HCT116 (cell line): ENCODE data around the gene LSM7. TPM values are rescaled to one million over a fixed set of nuclear protein-coding genes. Genes with fewer than 3 reads are reported as not detected.

ENCODE experiments used
- ATAC-seq: fragments of 200-7000 bp; cut with Tn5 transposase; 2 replicates; pipeline ENCODE4 v1.9.1; 2020; ENCODE audit warnings: mild to moderate bottlenecking, moderate library complexity
- BruUV-seq: library from RNA; stranded (reverse); fragments of 400-500 nt; replicated peaks from 2 replicates; lab custom pipeline; 2021; lab: Mats Ljungman, UMichigan
- CTCF ChIA-PET: fragments of 300-600 bp; sonication (Branson Sonifier 250); formaldehyde crosslinking; loops from one replicate; lab custom pipeline; 2021; ENCODE audit warnings: antibody characterized with exemption; lab: Charles Lee
- POLR2A ChIA-PET: fragments of 300-600, 350-600 bp; sonication (Branson Sonifier 250); formaldehyde crosslinking; loops from one replicate; lab custom pipeline; 2021; ENCODE audit warnings: antibody characterized with exemption; lab: Charles Lee
- RAD21 ChIA-PET, 2 experiments: fragments of 300-600 bp; sonication (Branson Sonifier 250); formaldehyde crosslinking; loops; one replicate each; lab custom pipeline; 2023; ENCODE audit warnings: low total read pairs in 2 of 2; ENCODE audit not compliant: uncharacterized antibody in 2 of 2, unreplicated experiment in 2 of 2, low non-redundant PET in 1 of 2; lab: Charles Lee
- DNase-seq: peaks from one replicate; pipeline ENCODE4 v3.0.0-alpha.2; 2010; ENCODE audit warnings: low read depth, low spot score
- H2AFZ ChIP-seq: fragments of 200-600 bp; shearing (Covaris generic), sonication (generic); 2 replicates; pipeline ENCODE4 v1.6.1; 2017; ENCODE audit warnings: low read depth, mixed run types, mixed read lengths, antibody characterized with exemption, low read length; ENCODE audit not compliant: poor library complexity, severe bottlenecking
- H3K27ac ChIP-seq: 2 replicates; pipeline ENCODE4 v1.5.1; 2012; ENCODE audit warnings: low read depth, low read length
- H3K27me3 ChIP-seq: fragments of 200-600 bp; sonication (generic); 2 replicates; pipeline ENCODE4 v1.6.1; 2016; ENCODE audit warnings: mixed run types, low read length, mixed read lengths; ENCODE audit not compliant: insufficient read depth
- H3K36me3 ChIP-seq, 2 experiments: fragments of 200-500 bp in 1 of 2; fragments of 200-600 bp in 1 of 2; sonication (Bioruptor generic) in 1 of 2; sonication (generic) in 1 of 2; 2 replicates each; pipeline versions ENCODE4 v1.5.1 to v1.6.1; 2014 to 2016; ENCODE audit warnings: low read length in 2 of 2, inconsistent platforms in 1 of 2, mixed read lengths in 1 of 2, mixed run types in 1 of 2; ENCODE audit not compliant: insufficient read depth in 2 of 2, control insufficient read depth in 1 of 2
- H3K4me1 ChIP-seq, 2 experiments: fragments of 200-600 bp in 1 of 2; sonication (generic) in 1 of 2; 2 replicates each; pipeline versions ENCODE4 v1.5.1 to v1.6.1; 2012 to 2017; ENCODE audit warnings: low read length in 2 of 2, inconsistent platforms in 1 of 2, mild to moderate bottlenecking in 1 of 2, mixed read lengths in 1 of 2, mixed run types in 1 of 2, moderate library complexity in 1 of 2; ENCODE audit not compliant: insufficient read depth in 2 of 2, control insufficient read depth in 1 of 2
- H3K4me2 ChIP-seq: fragments of 200-600 bp; sonication (generic); 2 replicates; pipeline ENCODE4 v1.6.1; 2017; ENCODE audit warnings: mixed run types, low read length, mixed read lengths
- H3K4me3 ChIP-seq, 2 experiments: fragments of 200-600 bp in 1 of 2; sonication (generic) in 1 of 2; replicated peaks in 1 of 2; 2 replicates each; pipeline ENCODE4 v1.5.1; 2011 to 2016; ENCODE audit warnings: low read length in 2 of 2, control low read depth in 1 of 2, low read depth in 1 of 2, mild to moderate bottlenecking in 1 of 2, mixed read lengths in 1 of 2, mixed run types in 1 of 2
- H3K79me2 ChIP-seq: fragments of 200-600 bp; sonication (generic); 2 replicates; pipeline ENCODE4 v1.6.1; 2017; ENCODE audit warnings: mild to moderate bottlenecking, mixed run types, low read length, moderate library complexity, mixed read lengths; ENCODE audit not compliant: insufficient read depth
- H3K9ac ChIP-seq: fragments of 200-600 bp; sonication (generic); 2 replicates; pipeline ENCODE4 v1.6.1; 2016; ENCODE audit warnings: low read length, mixed read lengths
- H3K9me2 ChIP-seq: fragments of 200-600 bp; sonication (generic), shearing (Covaris generic); 2 replicates; pipeline ENCODE4 v1.6.1; 2017; ENCODE audit warnings: mixed run types, mild to moderate bottlenecking, moderate library complexity; ENCODE audit not compliant: insufficient read depth
- H3K9me3 ChIP-seq, 2 experiments: fragments of 200-500 bp in 1 of 2; fragments of 200-600 bp in 1 of 2; sonication (Bioruptor generic) in 1 of 2; sonication (generic) in 1 of 2; 2 replicates each; pipeline ENCODE4 v1.6.1; 2014 to 2017; ENCODE audit warnings: low read length in 2 of 2, mixed read lengths in 2 of 2, inconsistent platforms in 1 of 2, low read depth in 1 of 2, mild to moderate bottlenecking in 1 of 2, mixed run types in 1 of 2, moderate library complexity in 1 of 2; ENCODE audit not compliant: control insufficient read depth in 1 of 2, insufficient read depth in 1 of 2
- H4K20me1 ChIP-seq: fragments of 200-600 bp; sonication (generic), shearing (Covaris generic); 2 replicates; pipeline ENCODE4 v1.6.1; 2017; ENCODE audit warnings: mixed run types, mild to moderate bottlenecking, moderate library complexity; ENCODE audit not compliant: insufficient read depth
- CBX3 ChIP-seq: IDR thresholded peaks from 2 replicates; pipeline ENCODE4 v1.6.1; 2012; ENCODE audit warnings: low read depth
- CEBPB ChIP-seq: IDR thresholded peaks from 2 replicates; pipeline ENCODE4 v1.6.1; 2012; ENCODE audit warnings: low read depth
- ELF1 ChIP-seq: IDR thresholded peaks from 2 replicates; pipeline ENCODE4 v1.6.1; 2012; ENCODE audit warnings: low read depth, borderline replicate concordance
- EZH2 ChIP-seq: fragments of 200-600 bp; sonication (generic); IDR thresholded peaks from 2 replicates; pipeline ENCODE4 v1.6.1; 2017; ENCODE audit warnings: antibody characterized with exemption, mixed run types
- EZH2phosphoT487 ChIP-seq: fragments of 200-600 bp; IDR thresholded peaks from 2 replicates; pipeline ENCODE4 v1.6.1; 2018; ENCODE audit warnings: antibody characterized with exemption, borderline replicate concordance
- JUND ChIP-seq: IDR thresholded peaks from 2 replicates; pipeline ENCODE4 v1.6.1; 2012
- POLR2AphosphoS5 ChIP-seq: IDR thresholded peaks from 2 replicates; pipeline ENCODE4 v1.6.1; 2011; ENCODE audit warnings: mild to moderate bottlenecking, low read depth, low read length, moderate library complexity
- RAD21 ChIP-seq: IDR thresholded peaks from 2 replicates; pipeline ENCODE4 v1.6.1; 2012; ENCODE audit warnings: low read depth, mild to moderate bottlenecking
- SIN3A ChIP-seq: IDR thresholded peaks from 2 replicates; pipeline ENCODE4 v1.6.1; 2012; ENCODE audit warnings: low read depth
- SP1 ChIP-seq: IDR thresholded peaks from 2 replicates; pipeline ENCODE4 v1.6.1; 2012; ENCODE audit warnings: low read depth
- SRF ChIP-seq: IDR thresholded peaks from 2 replicates; pipeline ENCODE4 v1.6.1; 2012; ENCODE audit warnings: low read depth
- TCF7L2 ChIP-seq: IDR thresholded peaks from 2 replicates; pipeline ENCODE4 v1.7.0; 2011; ENCODE audit warnings: borderline replicate concordance, inconsistent platforms; ENCODE audit not compliant: insufficient read depth, insufficient read length; ENCODE audit errors: extremely low read depth
- ZFX ChIP-seq: fragments of 450-650 bp; IDR thresholded peaks from 2 replicates; pipeline ENCODE4 v1.6.1; 2017
- ZNF274 ChIP-seq: fragments of 200-500 bp; sonication (Bioruptor generic); IDR thresholded peaks from 2 replicates; pipeline ENCODE4 v1.6.1; 2014; ENCODE audit warnings: mild to moderate bottlenecking, low read depth, low read length, inconsistent platforms
- intact Hi-C: fragments of 100-400 bp; cut with micrococcal nuclease; formaldehyde crosslinking; loops from 2 replicates; pipeline ENCODE4 v1.10.0; 2022
- total RNA-seq: library from RNA; stranded (reverse); gene quantifications from one replicate; pipeline ENCODE4 v1.2.1, GENCODE V29; 2021; ENCODE audit not compliant: unreplicated experiment
- TF ChIP-seq, protein P1 (sequence below): IDR thresholded peaks from 2 replicates; pipeline ENCODE4 v1.6.1; 2012
- TF ChIP-seq, protein P2 (sequence below), 3 experiments: fragments of 200-600 bp in 1 of 3; sonication (generic) in 1 of 3; IDR thresholded peaks in 2 of 3; conservative IDR thresholded peaks in 1 of 3; 2 replicates each; pipeline ENCODE4 v1.5.1; 2012 to 2017; ENCODE audit warnings: low read depth in 2 of 3, low read length in 2 of 3, antibody characterized with exemption in 1 of 3, borderline replicate concordance in 1 of 3, control low read depth in 1 of 3, mild to moderate bottlenecking in 1 of 3, mixed read lengths in 1 of 3, mixed run types in 1 of 3, moderate library complexity in 1 of 3; ENCODE audit not compliant: insufficient read depth in 1 of 3
- TF ChIP-seq, protein P3 (sequence below): IDR thresholded peaks from 2 replicates; pipeline ENCODE4 v1.6.1; 2012
- TF ChIP-seq, protein P4 (sequence below): IDR thresholded peaks from 2 replicates; pipeline ENCODE4 v1.6.1; 2011; ENCODE audit warnings: mild to moderate bottlenecking, low read length, moderate library complexity; ENCODE audit not compliant: insufficient replicate concordance; ENCODE audit errors: extremely low read depth

LSM7 gene
- total RNA-seq, 1 experiment from 2014 or later: 190 TPM

DNA sequence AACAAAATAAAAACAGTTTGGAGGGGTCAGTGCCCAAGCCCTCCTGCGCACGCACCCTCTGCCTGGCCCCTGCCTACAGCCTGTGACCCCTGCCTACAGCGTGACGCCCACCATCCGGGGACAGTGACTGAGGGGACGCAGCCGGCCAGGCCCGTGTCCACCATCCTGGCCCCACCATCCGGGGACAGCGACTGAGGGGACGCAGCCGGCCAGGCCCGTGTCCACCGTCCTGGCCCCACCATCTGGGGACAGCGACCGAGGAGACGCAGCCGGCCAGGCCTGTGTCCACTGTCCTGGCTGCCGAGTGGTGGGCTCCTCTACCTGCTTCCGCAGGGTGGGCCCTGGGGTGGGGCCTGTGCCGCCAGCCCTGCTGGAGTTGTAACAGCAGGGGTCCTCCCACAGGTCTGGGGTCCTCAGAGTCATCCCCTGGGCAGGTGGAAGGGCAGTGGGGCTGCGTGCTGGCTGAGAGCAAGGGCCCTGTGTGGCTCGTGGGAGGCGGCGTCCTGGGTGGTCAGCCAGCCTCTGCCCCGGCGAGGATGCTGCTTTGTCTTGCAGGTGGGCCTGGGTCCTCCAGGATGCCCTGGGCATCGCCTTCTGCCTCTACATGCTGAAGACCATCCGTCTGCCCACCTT is 14.4 kb upstream of the LSM7 start:
- TF ChIP-seq ZFX (no peak), SRF (no peak), SIN3A (no peak), CEBPB (no peak), CBX3 (no peak), ELF1 (no peak), SP1 (no peak), TCF7L2 (no peak), EZH2phosphoT487 (no peak), RAD21 (no peak), ZNF274 (no peak), JUND (no peak), POLR2AphosphoS5 (no peak), EZH2 (no peak)
- TF ChIP-seq, protein P1, sequence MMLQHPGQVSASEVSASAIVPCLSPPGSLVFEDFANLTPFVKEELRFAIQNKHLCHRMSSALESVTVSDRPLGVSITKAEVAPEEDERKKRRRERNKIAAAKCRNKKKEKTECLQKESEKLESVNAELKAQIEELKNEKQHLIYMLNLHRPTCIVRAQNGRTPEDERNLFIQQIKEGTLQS: no peak
- TF ChIP-seq, protein P2, sequence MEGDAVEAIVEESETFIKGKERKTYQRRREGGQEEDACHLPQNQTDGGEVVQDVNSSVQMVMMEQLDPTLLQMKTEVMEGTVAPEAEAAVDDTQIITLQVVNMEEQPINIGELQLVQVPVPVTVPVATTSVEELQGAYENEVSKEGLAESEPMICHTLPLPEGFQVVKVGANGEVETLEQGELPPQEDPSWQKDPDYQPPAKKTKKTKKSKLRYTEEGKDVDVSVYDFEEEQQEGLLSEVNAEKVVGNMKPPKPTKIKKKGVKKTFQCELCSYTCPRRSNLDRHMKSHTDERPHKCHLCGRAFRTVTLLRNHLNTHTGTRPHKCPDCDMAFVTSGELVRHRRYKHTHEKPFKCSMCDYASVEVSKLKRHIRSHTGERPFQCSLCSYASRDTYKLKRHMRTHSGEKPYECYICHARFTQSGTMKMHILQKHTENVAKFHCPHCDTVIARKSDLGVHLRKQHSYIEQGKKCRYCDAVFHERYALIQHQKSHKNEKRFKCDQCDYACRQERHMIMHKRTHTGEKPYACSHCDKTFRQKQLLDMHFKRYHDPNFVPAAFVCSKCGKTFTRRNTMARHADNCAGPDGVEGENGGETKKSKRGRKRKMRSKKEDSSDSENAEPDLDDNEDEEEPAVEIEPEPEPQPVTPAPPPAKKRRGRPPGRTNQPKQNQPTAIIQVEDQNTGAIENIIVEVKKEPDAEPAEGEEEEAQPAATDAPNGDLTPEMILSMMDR (IDR thresholded peaks at IDR 0.05 in 2 of 3, conservative IDR thresholded peaks at IDR 0.05 in 1 of 3; ENCODE audit: borderline replicate concordance in 1 of 3, insufficient read depth in 1 of 3, low read depth in 2 of 3, low read length in 2 of 3): no peak
- TF ChIP-seq, protein P3, sequence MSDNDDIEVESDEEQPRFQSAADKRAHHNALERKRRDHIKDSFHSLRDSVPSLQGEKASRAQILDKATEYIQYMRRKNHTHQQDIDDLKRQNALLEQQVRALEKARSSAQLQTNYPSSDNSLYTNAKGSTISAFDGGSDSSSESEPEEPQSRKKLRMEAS: no peak
- TF ChIP-seq, protein P4, sequence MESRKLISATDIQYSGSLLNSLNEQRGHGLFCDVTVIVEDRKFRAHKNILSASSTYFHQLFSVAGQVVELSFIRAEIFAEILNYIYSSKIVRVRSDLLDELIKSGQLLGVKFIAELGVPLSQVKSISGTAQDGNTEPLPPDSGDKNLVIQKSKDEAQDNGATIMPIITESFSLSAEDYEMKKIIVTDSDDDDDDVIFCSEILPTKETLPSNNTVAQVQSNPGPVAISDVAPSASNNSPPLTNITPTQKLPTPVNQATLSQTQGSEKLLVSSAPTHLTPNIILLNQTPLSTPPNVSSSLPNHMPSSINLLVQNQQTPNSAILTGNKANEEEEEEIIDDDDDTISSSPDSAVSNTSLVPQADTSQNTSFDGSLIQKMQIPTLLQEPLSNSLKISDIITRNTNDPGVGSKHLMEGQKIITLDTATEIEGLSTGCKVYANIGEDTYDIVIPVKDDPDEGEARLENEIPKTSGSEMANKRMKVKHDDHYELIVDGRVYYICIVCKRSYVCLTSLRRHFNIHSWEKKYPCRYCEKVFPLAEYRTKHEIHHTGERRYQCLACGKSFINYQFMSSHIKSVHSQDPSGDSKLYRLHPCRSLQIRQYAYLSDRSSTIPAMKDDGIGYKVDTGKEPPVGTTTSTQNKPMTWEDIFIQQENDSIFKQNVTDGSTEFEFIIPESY: no peak
- RAD21 ChIA-PET: no interaction called here
- BruUV-seq: no TSS peak
- no peaks in the 10 kb centered on the region for H3K9me3 ChIP-seq
- H3K27ac ChIP-seq: no peak overlapping the region
- peaks cover 5 to 8% of the 10 kb centered on the region in 2 experiments; a peak in 3 of 4 replicates for H3K4me1 ChIP-seq
- no peak overlapping the region for H2AFZ ChIP-seq
- no peak overlapping the region for H3K9ac ChIP-seq
- no peaks in the 10 kb centered on the region for H3K36me3 ChIP-seq
- H3K4me2 ChIP-seq: no peak overlapping the region
- H3K9me2 ChIP-seq: no peaks in the 10 kb centered on the region
- CTCF ChIA-PET: no interaction called here
- intact Hi-C loops: no loop called here
- DNase-seq (no peak), ATAC-seq (no peak)
- H3K4me3 ChIP-seq: no peak overlapping the region
- H3K79me2 ChIP-seq: no peaks in the 10 kb centered on the region
- POLR2A ChIA-PET: no interaction called here
- no peaks in the 10 kb centered on the region for H3K27me3 ChIP-seq
- no peaks in the 10 kb centered on the region for H4K20me1 ChIP-seq
